IMR-90 (cell line): ENCODE results near the gene ATP10A. TPM values are rescaled to one million over a fixed set of nuclear protein-coding genes. Genes with fewer than 3 reads are reported as not detected.
A peak's percentile ranks its signal among the peaks of the same experiment; 100 is the strongest.

Source experiments
- ATAC-seq: fragments of 200-7000 bp; cut with Tn5 transposase; 2 replicates; pipeline ENCODE4 v1.9.1; 2020; ENCODE audit warnings: low read depth, mild to moderate bottlenecking, moderate library complexity
- BruUV-seq: library from RNA; stranded (reverse); fragments of 400-500 nt; replicated peaks from 2 replicates; lab custom pipeline; 2021; lab: Mats Ljungman, UMichigan
- CTCF ChIA-PET: fragments of 300-600 bp; formaldehyde crosslinking; extraction: SDS; loops from one replicate; lab custom pipeline; 2021; ENCODE audit warnings: antibody characterized with exemption; lab: Yijun Ruan, JAX
- POLR2A ChIA-PET: fragments of 300-600 bp; sonication (Branson Sonifier 250); formaldehyde crosslinking; loops from one replicate; lab custom pipeline; 2022; ENCODE audit warnings: antibody characterized with exemption; ENCODE audit not compliant: unreplicated experiment; lab: Charles Lee
- DNase-seq: peaks from one replicate; pipeline ENCODE4 v3.0.0; 2013
- H2AFZ ChIP-seq: replicated peaks from 2 replicates; pipeline ENCODE3; 2013; ENCODE audit warnings: low read length, mild to moderate bottlenecking; ENCODE audit not compliant: poor library complexity
- H2AK5ac ChIP-seq: 2 replicates; pipeline ENCODE4 v1.6.1; 2013; ENCODE audit warnings: low read depth, low read length, inconsistent platforms
- H2AK9ac ChIP-seq: replicated peaks from 2 replicates; pipeline ENCODE3; 2013; ENCODE audit warnings: mild to moderate bottlenecking, low read depth, low read length, moderate library complexity; ENCODE audit not compliant: poor library complexity
- H2BK120ac ChIP-seq: 2 replicates; pipeline ENCODE4 v1.6.1; 2013; ENCODE audit warnings: low read depth, low read length, inconsistent platforms
- H2BK15ac ChIP-seq: 3 replicates; pipeline ENCODE4 v1.6.1; 2013; ENCODE audit warnings: low read depth, low read length, inconsistent platforms
- H2BK20ac ChIP-seq: 2 replicates; pipeline ENCODE4 v1.6.1; 2013; ENCODE audit warnings: low read depth, mild to moderate bottlenecking, inconsistent platforms, low read length, moderate library complexity
- H2BK5ac ChIP-seq: 2 replicates; pipeline ENCODE4 v1.6.1; 2013; ENCODE audit warnings: mild to moderate bottlenecking, low read depth, low read length, inconsistent platforms; ENCODE audit not compliant: poor library complexity, severe bottlenecking
- H3K14ac ChIP-seq: replicated peaks from 2 replicates; pipeline ENCODE4 v1.6.1; 2013; ENCODE audit warnings: low read depth, low read length, inconsistent platforms
- H3K18ac ChIP-seq: 2 replicates; pipeline ENCODE4 v1.6.1; 2013; ENCODE audit warnings: low read depth, low read length, control low read depth
- H3K23ac ChIP-seq: 2 replicates; pipeline ENCODE4 v1.6.1; 2013; ENCODE audit warnings: low read depth, low read length, inconsistent platforms
- H3K27ac ChIP-seq: 2 replicates; pipeline ENCODE4 v1.5.1; 2013; ENCODE audit warnings: mild to moderate bottlenecking, control low read depth, low read length; ENCODE audit not compliant: insufficient read depth
- H3K27me3 ChIP-seq: 2 replicates; pipeline ENCODE4 v1.6.1; 2013; ENCODE audit warnings: low read length; ENCODE audit not compliant: control insufficient read depth, insufficient read depth
- H3K36me3 ChIP-seq: 2 replicates; pipeline ENCODE4 v1.6.1; 2013; ENCODE audit warnings: low read length, mixed read lengths; ENCODE audit not compliant: control insufficient read depth, insufficient read depth
- H3K4ac ChIP-seq: 2 replicates; pipeline ENCODE4 v1.6.1; 2013; ENCODE audit warnings: low read depth, low read length, inconsistent platforms
- H3K4me1 ChIP-seq: 2 replicates; pipeline ENCODE4 v1.6.1; 2013; ENCODE audit warnings: low read length, mixed read lengths; ENCODE audit not compliant: control insufficient read depth, insufficient read depth
- H3K4me2 ChIP-seq: 2 replicates; pipeline ENCODE4 v1.6.1; 2013; ENCODE audit warnings: low read depth, mild to moderate bottlenecking, control low read depth, low read length, moderate library complexity
- H3K4me3 ChIP-seq: 2 replicates; pipeline ENCODE4 v1.5.1; 2013; ENCODE audit warnings: low read depth, mild to moderate bottlenecking, control low read depth, low read length, moderate library complexity; ENCODE audit not compliant: insufficient read depth
- H3K56ac ChIP-seq: 2 replicates; pipeline ENCODE4 v1.6.1; 2013; ENCODE audit warnings: low read length, inconsistent platforms; ENCODE audit not compliant: insufficient read depth; ENCODE audit errors: extremely low read depth
- H3K79me1 ChIP-seq, 2 experiments: 2 replicates each; pipeline ENCODE4 v1.6.1; 2013; ENCODE audit warnings: low read length in 2 of 2, inconsistent platforms in 1 of 2, low read depth in 1 of 2
- H3K9ac ChIP-seq: 2 replicates; pipeline ENCODE4 v1.6.1; 2013; ENCODE audit warnings: low read depth, low read length, control low read depth
- H3K9me1 ChIP-seq: 2 replicates; pipeline ENCODE4 v1.6.1; 2013; ENCODE audit warnings: low read length, inconsistent platforms; ENCODE audit not compliant: insufficient read depth
- H3K9me3 ChIP-seq: 2 replicates; pipeline ENCODE4 v1.6.1; 2013; ENCODE audit warnings: low read length; ENCODE audit not compliant: control insufficient read depth, insufficient read depth
- H4K20me1 ChIP-seq: 2 replicates; pipeline ENCODE4 v1.6.1; 2013; ENCODE audit warnings: low read length, inconsistent platforms; ENCODE audit not compliant: insufficient read depth
- H4K5ac ChIP-seq: 2 replicates; pipeline ENCODE4 v1.6.1; 2013; ENCODE audit warnings: mild to moderate bottlenecking, low read depth, low read length, control low read depth
- H4K8ac ChIP-seq, 2 experiments: 2 replicates each; pipeline ENCODE4 v1.6.1; 2013; ENCODE audit warnings: low read depth in 2 of 2, low read length in 2 of 2, control low read depth in 1 of 2, inconsistent platforms in 1 of 2
- H4K91ac ChIP-seq: 2 replicates; pipeline ENCODE4 v1.6.1; 2013; ENCODE audit warnings: low read depth, low read length, inconsistent platforms; ENCODE audit not compliant: insufficient read depth
- CTCF ChIP-seq: conservative IDR thresholded peaks from 2 replicates; pipeline ENCODE4 v1.5.1; 2012; ENCODE audit warnings: mild to moderate bottlenecking, low read depth, low read length, improper control_type of control experiment
- FOS ChIP-seq: fragments of 150-350 bp; IDR thresholded peaks from 2 replicates; pipeline ENCODE4 v1.6.1; 2016; ENCODE audit warnings: low read depth, low read length
- MAFK ChIP-seq: IDR thresholded peaks from 2 replicates; pipeline ENCODE4 v1.6.1; 2012; ENCODE audit warnings: low read depth, low read length, improper control_type of control experiment
- NFE2L2 ChIP-seq: fragments of 150-350 bp; IDR thresholded peaks from 2 replicates; pipeline ENCODE4 v1.6.1; 2016; ENCODE audit warnings: low read depth, mild to moderate bottlenecking, low read length
- SMC3 ChIP-seq: fragments of 150-350 bp; IDR thresholded peaks from 2 replicates; pipeline ENCODE4 v1.6.1; 2016; ENCODE audit warnings: low read depth, mild to moderate bottlenecking, antibody characterized with exemption, low read length, moderate library complexity
- WGBS, 2 experiments: methylation state at CpG; one replicate each; pipeline versions ENCODE4 v1.1.5 to v1.1.7; 2013; ENCODE audit warnings: missing lambda C conversion rate in 2 of 2; ENCODE audit not compliant: insufficient read length in 1 of 2; ENCODE audit errors: extremely low coverage in 2 of 2; 5-methylcytosine and 5-hydroxymethylcytosine counted together
- dilution Hi-C: fragments of 300-500 bp; cut with HindIII; formaldehyde crosslinking; loops from one replicate; pipeline ENCODE4 v1.14.3; 2018; ENCODE audit warnings: low sequenced_read_pairs; ENCODE audit not compliant: unreplicated experiment
- in situ Hi-C: fragments of 300-500 bp; cut with MboI; formaldehyde crosslinking; loops from 3 replicates; pipeline ENCODE4 v1.14.3; 2019; ENCODE audit warnings: low sequenced_read_pairs, inconsistent platforms, mixed read lengths
- intact Hi-C: fragments of 100-400 bp; cut with micrococcal nuclease; formaldehyde crosslinking; loops from 2 replicates; pipeline ENCODE4 v1.10.0; 2022
- polyA plus RNA-seq, 3 experiments: library from polyadenylated mRNA; depleted of rRNA; stranded (reverse); fragments of >200 nt; gene quantifications; 2 replicates each; pipeline ENCODE4 v1.2.3, GENCODE V29; 2012; ENCODE audit warnings: low replicate concordance in 1 of 3
- total RNA-seq: library from RNA; depleted of rRNA; stranded (reverse); fragments of >200 nt; gene quantifications from 2 replicates; pipeline ENCODE4 v1.2.3, GENCODE V29; 2012
- TF ChIP-seq, protein P1 (sequence below): fragments of 150-350 bp; IDR thresholded peaks from 2 replicates; pipeline ENCODE4 v1.6.1; 2016; ENCODE audit warnings: low read depth, mild to moderate bottlenecking, low read length, moderate library complexity, borderline replicate concordance
- TF ChIP-seq, protein P2 (sequence below): fragments of 150-350 bp; IDR thresholded peaks from 2 replicates; pipeline ENCODE4 v1.6.1; 2017; ENCODE audit warnings: mild to moderate bottlenecking, antibody characterized with exemption, low read length, low read depth

The ATP10A gene
- total and polyA plus RNA-seq, 2 of the 4 experiments (the other 2 are of a cell fraction) = 13.8 to 16.0 TPM

DNA sequence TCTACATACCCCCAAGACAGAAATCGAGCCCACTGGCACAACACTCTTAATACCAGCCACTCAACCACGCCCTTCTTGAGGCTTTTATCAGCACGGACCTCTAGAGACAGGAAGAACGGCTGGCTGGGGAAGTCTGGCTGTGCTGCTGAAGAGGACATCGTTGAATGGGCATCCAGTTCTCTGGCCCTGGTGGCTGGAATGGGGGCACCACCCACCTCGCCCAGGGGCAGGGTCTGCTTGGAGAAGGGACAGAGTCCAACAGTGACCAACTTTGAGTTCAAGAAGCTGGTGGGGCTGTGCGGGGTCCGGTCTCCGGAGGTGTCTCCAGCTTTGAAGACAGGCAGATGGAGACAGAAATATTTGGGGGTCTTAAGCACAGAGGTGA is 77.5 kb downstream of the ATP10A start:
- Histone ChIP-seq H3K18ac (peak overlapping the region; percentile 65), H3K14ac (peak overlapping the region; percentile 93), H2AK5ac (peak overlapping the region; percentile 98), H4K91ac (peak overlapping the region; percentile 99), H2BK120ac (peak overlapping the region; percentile 92), H3K23ac (peak overlapping the region; percentile 91), H4K20me1 (peaks cover 6% of the 10 kb centered on the region; the same call in 1 of the 2 replicates), H3K27ac (peak overlapping the region; percentile 65), H3K4me2 (peak overlapping the region; percentile 47), H4K5ac (peak overlapping the region; percentile 75), H3K4me3 (no peak overlapping the region), H3K79me1 (peaks cover 37 to 73% of the 10 kb centered on the region in 2 experiments), H2AFZ (peak overlapping the region; percentile 80), H3K9me1 (peaks cover 26% of the 10 kb centered on the region), H3K9me3 (no peaks in the 10 kb centered on the region), H3K56ac (peak overlapping the region; percentile 86; the same call in 1 of the 2 replicates), H3K9ac (peak overlapping the region; percentile 16), H2AK9ac (peak overlapping the region; percentile 84), H3K27me3 (no peaks in the 10 kb centered on the region), H2BK15ac (peak overlapping the region; percentile 82; the same call in 2 of the 3 replicates), H4K8ac (peak overlapping the region; percentile 64 to 88; a peak in 3 of 4 replicates), H2BK20ac (peak overlapping the region; percentile 93), H3K36me3 (no peaks in the 10 kb centered on the region), H3K4ac (peak overlapping the region; percentile 98), H3K4me1 (peaks cover 38% of the 10 kb centered on the region), H2BK5ac (peak overlapping the region; percentile 98)
- dilution Hi-C loops (no loop called here), intact Hi-C loops (no loop called here), in situ Hi-C loops (no loop called here)
- ATAC-seq (peak; percentile 36), DNase-seq (no peak)
- 70% methylated on average over 4 of the region's 9 CpGs; no CpG with 5 or more reads in 1 of the 2 experiments for WGBS, 2 experiments
- TF ChIP-seq CTCF = 0 out of 2 replicates have a peak, but pooled peaks have one; percentile 16
- no peak for TF ChIP-seq SMC3
- TF ChIP-seq, protein P1, sequence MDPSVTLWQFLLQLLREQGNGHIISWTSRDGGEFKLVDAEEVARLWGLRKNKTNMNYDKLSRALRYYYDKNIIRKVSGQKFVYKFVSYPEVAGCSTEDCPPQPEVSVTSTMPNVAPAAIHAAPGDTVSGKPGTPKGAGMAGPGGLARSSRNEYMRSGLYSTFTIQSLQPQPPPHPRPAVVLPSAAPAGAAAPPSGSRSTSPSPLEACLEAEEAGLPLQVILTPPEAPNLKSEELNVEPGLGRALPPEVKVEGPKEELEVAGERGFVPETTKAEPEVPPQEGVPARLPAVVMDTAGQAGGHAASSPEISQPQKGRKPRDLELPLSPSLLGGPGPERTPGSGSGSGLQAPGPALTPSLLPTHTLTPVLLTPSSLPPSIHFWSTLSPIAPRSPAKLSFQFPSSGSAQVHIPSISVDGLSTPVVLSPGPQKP = no peak
- TF ChIP-seq, protein P2, sequence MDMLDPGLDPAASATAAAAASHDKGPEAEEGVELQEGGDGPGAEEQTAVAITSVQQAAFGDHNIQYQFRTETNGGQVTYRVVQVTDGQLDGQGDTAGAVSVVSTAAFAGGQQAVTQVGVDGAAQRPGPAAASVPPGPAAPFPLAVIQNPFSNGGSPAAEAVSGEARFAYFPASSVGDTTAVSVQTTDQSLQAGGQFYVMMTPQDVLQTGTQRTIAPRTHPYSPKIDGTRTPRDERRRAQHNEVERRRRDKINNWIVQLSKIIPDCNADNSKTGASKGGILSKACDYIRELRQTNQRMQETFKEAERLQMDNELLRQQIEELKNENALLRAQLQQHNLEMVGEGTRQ = no peak
- no peak for TF ChIP-seq NFE2L2
- TF ChIP-seq MAFK = no peak
- no peak for TF ChIP-seq FOS
- POLR2A ChIA-PET = interaction anchor here (0.6 kb wide), 2 partner anchors 48 to 134 kb away, joined by 3 to 6 read pairs; no protein-coding TSS in a partner anchor
- no TSS peak for BruUV-seq
- CTCF ChIA-PET = interaction anchor here (1.0 kb wide), 1 partner anchor 12 kb away, joined by 3 read pairs; no protein-coding TSS in a partner anchor
